GM23248 (cell line): ENCODE measurements around the gene CYB561A3.

Experiments used
- EZH2 ChIP-seq: fragments of 200-600 bp; sonication (generic); IDR thresholded peaks from 2 replicates; pipeline ENCODE4 v1.6.1; 2018; ENCODE audit warnings: antibody characterized with exemption, mild to moderate bottlenecking; ENCODE audit not compliant: insufficient read depth, poor library complexity, severe bottlenecking
- EZH2phosphoT487 ChIP-seq: fragments of 200-600 bp; sonication (generic); IDR thresholded peaks from 2 replicates; pipeline ENCODE4 v1.6.1; 2018; ENCODE audit warnings: antibody characterized with exemption, moderate library complexity, mild to moderate bottlenecking, low read depth; ENCODE audit not compliant: insufficient read depth

- no peak for TF ChIP-seq EZH2phosphoT487
- TF ChIP-seq EZH2, result no peak
Measured at GRCh38 chr11:61345170-61345610, 16.5 kb downstream of the CYB561A3 start.
